Activated CD8-positive, alpha-beta memory T cell treated with anti-CD3 and anti-CD28 coated beads for 48 hours (primary cell): ENCODE measurements around the gene ENPP4.
"Not testable (repeated sequence)": the region's sequence is repeated elsewhere in the genome, so short reads cannot be mapped to it uniquely, and the experiment has no call there.

Experiments
- DNase-seq, 3 experiments: peaks; one replicate each; pipeline ENCODE4 v3.0.0-alpha.2; 2020; ENCODE audit warnings: low read depth in 2 of 3, low spot score in 2 of 3

Gene ENPP4

DNA sequence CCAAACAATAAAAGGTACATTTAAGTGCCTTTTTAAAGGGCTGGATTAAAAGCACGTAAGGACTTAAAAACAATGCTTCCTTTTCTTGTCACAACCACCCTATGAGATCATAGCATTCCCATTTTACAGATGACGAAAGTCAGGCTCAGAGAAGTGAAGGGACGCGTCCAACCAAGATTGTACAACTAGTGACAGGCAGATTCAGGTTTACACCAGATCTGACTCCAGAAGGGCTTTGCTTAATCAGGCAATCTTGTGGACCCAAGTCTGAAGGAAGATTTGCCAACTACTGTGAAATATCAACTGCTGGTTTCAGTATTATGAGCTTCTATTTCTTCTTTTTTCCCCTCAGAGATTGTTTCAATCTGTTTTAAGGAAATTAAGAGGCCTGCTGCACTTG lies 877 bp downstream of the ENPP4 start:
- DNase-seq = no peak

DNA sequence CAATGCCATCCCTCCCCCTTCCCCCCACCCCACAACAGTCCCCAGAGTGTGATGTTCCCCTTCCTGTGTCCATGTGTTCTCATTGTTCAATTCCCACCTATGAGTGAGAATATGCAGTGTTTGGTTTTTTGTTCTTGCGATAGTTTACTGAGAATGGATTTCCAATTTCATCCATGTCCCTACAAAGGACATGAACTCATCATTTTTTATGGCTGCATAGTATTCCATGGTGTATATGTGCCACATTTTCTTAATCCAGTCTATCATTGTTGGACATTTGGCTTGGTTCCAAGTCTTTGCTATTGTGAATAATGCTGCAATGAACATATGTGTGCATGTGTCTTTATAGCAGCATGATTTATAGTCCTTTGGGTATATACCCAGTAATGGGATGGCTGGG lies 1.5 kb downstream of the ENPP4 start:
- DNase-seq = not testable (repeated sequence)

DNA sequence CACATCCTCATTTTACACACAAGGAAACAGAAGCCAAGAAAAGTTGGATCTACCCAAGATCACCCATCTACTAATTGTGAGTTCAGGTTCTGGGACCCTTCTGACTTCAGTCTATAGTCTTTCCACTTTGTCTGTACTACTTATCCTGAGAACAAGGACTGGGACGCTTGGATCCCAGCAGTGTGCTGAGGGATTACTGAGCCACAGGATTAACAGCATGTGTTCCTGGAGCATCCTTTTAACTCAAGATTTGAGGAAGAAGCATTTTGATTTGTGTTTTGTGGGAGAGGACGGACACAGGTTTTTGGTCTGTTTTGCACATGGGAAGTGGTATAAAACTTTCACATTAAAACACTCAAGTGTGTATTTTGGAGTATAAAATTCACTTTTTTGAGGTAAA lies 4.4 kb downstream of the ENPP4 start:
- no peak for DNase-seq

DNA sequence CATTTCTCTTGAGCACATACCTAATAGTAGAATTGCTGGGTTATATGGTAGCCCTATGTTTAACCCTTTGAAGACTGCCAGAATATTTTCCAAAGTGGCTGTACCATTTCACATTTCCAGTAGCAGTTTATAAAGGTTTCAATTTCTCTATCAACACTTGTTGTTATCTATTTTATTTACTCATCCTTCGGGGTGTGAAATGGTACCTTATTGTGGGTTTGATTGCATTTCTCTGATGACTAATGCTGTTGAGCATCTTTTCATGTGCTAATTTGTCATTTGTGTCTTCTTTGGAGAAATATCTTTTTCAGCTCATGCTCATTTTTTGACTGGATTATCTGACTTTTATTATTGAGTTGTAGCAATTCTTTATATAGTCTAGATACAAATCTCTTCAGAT lies 5.4 kb downstream of the ENPP4 start:
- no peak for DNase-seq

DNA sequence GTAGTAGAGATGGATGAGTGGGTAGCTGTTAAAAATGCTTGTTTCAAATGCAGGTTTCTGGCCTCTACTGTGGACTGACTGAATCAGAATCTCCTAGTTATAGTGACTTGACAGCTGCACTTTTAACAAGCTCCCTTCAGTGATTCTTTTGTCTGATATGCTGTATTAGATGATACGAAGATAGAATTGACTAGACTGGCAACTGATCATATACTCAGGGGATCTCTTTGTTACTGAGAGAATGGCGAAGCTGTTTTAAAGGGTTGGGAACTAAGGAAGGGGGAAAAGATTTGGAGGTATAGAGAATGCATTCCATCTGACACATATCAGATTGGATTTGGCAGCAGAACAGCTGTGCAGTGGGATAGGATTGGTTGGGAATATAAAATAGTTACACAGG lies 7.0 kb downstream of the ENPP4 start:
- DNase-seq = no peak

DNA sequence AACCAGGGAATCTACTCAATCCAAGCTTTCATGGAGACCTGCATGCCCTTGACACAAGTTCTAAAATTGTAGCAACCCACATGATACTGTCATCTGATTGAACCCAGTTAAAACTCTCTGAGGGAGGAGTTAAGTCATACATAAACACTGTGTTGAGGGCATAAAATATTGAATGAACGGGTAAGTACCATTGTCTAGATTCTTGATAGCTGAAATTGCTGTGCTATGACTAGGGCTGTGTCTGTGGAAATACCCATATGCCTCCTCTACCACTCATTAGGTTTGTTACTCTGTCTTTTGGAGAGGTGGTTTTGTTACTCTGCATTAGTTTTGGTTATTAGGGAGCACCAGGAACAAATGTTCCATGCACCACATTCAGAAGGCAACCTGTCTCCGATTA lies 7.6 kb downstream of the ENPP4 start:
- no peak for DNase-seq

DNA sequence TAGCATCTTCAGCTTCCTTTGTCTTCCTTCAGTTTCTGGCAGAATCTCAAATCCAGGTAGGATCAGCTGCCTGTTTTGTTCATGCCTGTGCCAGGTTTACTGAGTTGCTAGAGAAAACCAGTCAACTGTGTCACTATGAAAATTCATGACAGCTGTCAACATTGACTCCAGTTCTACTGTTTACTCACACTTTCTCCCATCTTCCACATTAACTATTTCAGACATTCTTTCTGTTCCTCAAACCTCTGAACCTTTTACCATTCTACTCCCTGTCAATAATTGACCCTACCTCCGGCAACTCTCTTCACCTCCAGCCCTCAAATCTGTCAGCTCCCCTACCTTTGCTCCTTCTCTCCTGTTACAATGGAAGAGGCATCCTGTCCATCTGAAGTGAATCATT lies 8.5 kb downstream of the ENPP4 start:
- DNase-seq = no peak

DNA sequence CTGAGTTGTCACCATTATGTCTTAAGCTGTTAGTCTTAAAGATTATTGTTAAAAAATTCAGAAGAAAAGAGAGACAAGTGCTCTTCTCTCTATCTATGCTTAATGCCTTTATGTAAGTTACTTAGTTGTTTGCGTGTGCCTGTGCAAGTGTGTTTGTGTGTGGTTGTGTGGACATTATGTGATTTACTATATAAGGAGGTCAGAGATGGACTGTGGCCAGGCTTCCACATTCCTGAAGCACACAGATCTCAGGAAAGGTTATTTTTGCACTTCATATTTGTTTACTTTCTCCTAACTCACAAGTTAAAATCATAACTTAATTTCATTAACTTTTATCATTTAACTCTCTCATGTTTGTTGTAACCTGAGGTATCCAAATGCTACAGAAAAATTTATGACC lies 14.5 kb downstream of the ENPP4 start:
- DNase-seq = no peak

DNA sequence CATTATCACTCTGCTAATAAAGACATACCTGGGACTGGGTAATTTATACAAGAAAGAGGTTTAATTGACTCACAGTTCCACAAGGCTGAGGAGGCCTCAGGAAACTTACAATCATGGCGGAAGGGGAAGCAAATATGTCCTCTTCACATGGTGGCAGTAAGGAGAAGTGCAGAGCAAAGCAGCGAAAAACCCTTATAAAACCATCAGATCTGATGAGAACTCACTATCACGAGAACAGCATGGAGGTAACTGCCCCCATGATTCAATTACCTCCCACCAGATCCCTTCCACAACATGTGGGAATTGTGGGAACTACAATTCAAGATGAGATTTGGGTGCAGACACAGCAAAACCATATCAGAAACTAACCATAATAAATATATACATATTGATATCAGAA lies 19.3 kb downstream of the ENPP4 start:
- not testable (repeated sequence) for DNase-seq

DNA sequence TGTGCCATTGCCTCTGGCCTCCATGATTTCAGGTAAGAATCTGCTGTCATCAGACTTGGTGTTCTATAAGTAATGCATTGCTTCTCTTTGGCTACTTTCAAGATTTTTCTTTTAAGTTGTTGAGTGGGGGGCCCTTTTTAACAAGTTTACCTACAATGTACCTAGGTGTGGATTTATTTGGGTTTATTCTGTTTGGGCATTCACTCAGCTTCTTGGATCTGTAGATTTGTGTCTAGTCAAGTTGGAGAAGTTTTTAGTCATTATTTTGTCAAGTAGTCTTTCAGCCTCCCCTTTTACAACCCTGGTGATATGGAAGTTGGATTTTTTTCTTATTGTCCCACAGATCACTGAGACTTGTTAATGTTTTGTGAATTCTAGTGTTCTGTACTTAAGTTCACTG lies 26.9 kb downstream of the ENPP4 start:
- DNase-seq = no peak

DNA sequence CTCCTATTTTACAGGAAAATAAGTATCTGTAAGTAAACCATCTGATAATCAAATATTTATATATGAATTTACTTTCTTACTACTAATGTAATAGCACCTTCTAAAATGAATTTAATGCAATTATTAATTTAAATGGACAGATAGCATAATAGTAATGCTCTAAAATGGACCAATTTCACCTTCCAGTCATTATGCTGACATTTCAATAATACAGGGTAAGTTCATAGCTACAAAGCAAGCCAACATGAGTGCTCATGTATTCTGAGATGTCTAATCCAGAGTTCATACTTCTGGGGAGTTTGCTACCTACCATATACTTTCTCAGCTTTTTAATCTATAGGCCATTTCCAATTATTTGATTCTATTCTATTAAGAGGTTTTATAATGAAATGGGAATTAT lies 29.4 kb downstream of the ENPP4 start:
- no peak for DNase-seq

DNA sequence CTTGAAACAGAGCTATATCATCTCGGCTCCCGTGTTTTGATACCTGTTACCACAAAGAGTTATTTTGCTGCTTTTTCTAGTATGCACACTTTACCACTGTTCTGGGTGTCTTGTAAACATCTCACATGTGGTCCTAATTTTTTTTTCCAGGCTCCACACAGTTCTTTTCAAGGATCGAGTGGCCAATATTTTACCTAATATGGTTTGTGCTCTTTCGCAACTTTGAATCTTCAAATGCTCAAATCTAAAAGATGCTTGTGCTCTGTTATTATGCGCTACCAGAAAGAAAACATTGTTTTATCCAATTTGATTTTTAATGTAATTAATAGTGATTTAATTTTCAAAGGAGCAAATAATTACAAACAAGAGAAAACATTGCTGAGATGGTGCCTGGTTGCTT lies 30.3 kb downstream of the ENPP4 start:
- no peak for DNase-seq

DNA sequence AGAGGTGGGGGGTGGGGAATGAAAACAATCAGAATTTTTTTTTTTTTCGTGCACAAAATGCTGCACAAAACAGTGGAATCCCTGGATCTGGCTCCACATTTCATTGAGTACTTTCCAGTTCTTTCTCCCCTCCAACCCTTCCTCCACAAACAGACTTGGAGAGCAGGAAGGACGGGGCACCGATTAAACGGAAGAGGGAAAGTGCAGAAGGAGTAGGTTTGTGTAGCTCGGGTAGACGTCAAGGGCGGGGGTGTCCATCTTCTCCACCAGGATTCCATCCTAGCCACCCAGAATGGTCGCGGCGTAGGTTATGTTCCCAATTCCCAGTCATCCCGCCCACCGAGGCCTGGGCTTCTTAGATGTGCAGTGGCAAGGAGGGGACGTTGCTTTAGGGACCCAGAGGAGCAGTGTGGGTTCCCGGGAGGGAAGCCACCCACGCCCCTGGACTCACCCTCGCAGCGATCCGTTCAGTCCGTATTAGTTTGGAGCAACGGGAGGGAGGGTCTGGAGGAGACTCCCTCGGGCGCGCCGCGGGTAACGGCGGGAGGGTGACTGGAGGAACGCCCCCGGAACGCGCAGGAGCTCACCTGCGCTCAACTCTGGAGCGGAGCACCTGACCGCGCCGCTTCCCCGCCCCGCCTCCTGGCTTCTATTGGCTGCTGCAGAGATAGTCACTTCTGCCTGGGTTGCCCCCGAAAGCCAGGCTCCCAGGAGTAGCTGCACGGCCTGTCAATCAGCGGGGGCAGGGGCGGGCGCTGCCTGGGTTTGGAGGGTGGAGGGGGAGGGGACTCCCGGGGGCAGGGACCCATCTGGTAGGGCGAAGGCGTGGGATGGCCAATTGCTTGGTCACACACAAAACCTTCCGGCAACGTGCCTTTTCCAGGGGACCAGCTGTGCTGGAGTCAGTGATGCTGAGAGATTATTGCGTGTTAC lies 40.8 kb downstream of the ENPP4 start, which contains the start of gene ENPP5:
ENPP5 (minus strand) TSS at position 624 of the 933 bp plus-strand sequence. CDS start 2,718 bp downstream, outside the sequence.
- DNase-seq = peak; percentile 20 to 42 (median 36)

DNA sequence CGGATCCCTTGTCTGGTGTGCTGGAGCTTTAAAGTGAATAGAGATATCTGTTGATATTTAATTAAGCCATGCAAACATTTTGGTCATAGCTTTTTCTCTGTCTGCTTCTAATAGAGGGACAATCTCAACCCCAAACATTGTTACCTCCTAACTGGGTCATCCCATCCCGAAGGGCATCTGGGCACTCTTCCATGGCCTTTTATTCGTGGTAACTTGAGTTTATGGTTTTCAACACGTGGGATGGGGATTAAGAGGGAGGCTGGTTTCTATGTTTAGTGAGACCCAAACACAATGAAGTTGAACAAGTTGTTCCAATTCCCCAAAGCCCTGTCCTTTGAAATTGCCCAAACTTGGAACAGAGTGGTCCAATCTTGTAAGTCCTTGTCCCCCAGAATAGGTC lies 42.4 kb downstream of the ENPP4 start:
- no peak for DNase-seq

DNA sequence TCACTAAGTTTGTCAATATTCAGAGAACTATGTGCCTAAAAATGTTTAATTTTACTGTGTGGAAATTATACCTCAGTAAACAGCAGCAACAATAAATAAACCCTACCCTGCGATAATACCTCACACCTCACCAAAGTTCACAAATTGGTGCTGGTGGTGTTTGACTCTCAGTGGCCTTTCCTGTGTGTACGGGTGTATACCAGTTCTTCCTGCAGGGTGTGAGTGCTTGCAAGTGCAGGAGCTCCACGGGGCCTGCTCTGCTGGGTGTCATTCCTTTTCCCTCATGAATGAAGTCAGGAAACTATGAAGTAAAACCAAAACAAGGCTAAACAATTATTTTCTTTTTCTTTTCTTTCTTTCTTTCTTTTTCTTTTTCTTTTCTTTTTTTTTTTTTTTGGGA lies 45.1 kb downstream of the ENPP4 start:
- no peak for DNase-seq

DNA sequence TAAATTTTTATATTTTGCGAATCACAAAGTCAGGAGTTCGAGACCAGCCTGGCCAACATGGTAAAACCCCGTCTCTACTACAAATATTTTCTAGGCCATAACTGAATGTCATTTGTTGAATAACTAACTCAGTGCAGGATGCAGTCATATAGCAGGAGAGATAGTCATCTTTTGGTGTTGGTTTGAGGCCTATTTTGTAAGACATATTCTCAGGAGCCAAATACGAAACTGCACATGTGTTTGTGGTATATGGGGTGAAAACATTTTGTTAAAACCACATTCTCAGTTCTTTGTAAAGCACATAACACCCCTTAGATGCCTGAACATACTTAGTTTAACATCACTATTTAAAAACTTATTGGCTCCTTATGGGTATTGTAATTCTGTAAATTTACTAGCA lies 45.7 kb downstream of the ENPP4 start:
- DNase-seq = no peak

DNA sequence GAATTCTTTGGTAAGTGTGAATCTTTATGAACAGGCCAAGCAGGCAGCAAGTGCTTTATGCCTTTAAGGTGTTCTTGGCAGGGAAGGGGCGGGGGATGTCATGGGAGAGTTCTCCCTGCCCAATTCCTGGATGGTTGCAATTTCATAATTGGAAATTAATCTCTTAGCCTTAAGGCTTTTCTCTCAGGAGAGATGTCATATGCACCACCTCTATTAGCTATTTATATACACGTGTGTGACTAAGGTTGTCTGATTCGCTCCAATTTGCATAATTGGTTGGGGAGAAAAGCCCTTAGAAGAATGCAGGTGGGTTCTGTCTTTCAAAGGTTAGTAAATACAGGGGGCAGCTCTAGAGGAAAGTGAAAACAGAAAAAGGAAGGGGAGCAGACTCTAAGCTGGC lies 46.2 kb downstream of the ENPP4 start:
- DNase-seq = no peak

DNA sequence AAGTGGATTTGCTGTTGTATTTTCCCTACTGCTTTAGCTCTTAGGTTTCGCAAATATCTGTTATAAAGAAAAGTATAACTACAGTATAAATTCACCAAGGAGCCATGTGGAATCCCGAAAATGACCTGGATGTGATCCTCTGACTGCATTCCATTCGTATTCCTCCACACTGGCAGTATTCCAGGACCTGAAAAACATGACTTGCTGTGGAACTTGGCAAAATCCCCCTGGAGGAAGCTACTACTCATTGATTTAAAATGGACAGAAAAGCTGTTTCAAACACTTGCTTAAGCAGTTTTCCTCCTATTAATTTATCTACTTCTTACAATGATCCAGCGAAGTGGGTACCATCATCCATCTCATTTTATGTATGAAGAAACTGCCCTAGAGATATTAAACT lies 54.3 kb downstream of the ENPP4 start:
- DNase-seq = no peak

DNA sequence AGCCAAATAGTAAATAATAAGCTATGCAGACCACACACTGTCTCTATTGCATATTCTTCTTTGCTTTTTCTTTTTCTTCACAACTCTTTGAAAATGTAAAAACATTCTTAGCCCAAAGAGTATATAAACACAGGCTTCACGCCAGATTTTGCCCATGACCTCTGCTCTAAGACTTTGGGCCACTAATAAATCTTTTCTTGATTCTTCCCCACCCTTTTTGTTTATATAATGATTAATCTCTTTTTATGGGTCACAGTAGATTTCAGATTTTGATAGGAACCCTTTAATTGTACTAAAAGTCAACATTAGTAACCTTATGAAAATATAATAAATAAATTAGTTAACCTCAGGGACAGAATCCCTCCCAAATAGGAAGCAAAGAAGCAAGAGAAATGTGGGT lies 56.8 kb downstream of the ENPP4 start:
- DNase-seq = no peak

DNA sequence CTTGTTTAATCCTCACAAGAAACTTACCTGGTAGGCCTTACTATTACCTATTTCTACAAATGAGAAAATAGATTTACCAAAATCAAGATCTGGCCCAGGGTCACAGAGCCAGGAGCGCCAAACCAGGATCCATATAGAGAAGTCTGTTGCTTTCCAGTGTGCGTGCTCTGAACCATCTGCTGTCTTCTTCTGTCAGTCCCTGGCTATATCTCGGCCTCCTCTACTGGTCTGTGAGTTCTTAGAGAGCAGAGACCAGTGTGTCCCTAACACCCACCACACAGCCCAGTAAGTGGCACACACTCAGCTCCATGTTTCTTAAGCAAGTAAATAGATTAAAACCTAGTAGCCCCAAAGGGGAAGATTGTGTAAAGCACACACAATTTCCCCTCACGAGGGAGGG lies 59.9 kb downstream of the ENPP4 start:
- DNase-seq = no peak

DNA sequence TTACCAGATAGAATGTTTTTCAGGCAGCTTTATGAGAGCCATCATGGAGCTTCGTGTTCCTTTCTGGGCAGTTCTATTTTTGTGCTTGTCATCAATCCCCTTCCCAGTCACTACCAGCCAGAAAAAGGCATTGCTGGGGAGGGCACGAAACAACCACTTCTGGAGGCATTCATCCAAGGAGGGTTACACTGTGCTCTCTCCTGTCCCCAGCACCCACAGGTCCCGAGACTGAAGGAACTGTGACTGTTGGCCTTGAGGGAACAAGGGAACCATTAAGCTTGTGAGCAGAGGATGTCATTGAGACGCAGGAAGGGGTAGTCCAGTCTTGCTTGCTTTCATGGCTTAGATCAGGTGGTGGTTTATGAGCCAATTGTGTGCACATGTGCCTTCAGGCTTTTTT lies 61.1 kb downstream of the ENPP4 start:
- no peak for DNase-seq

DNA sequence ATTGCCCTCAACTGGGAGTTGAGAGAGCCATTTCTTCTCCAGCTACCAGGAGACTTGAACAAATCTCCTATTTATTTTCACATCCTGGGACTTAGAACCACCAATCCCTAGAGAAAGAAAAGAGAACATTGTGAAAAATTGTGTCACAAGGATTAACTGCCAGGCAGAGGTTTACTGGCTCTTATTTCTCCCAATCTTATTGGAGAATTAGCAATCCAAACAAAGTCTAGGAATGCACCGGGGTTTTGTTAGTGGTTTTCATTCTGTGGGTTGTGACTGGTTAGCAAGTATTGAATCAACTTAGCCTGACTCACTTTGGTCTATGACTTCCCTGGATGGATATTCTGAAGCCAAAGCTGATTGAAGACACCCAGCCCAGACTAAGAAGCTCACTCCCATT lies 62.2 kb downstream of the ENPP4 start:
- DNase-seq = no peak
